Measurements from ENCODE around the gene PTPRN2.
"Not testable (repeated sequence)": the region's sequence is repeated elsewhere in the genome, so short reads cannot be mapped to it uniquely, and the experiment has no call there.

PTPRN2 gene

GRCh38 chr7:157669768-157670351, 917.8 kb downstream of the PTPRN2 start:
- Mint-ChIP-seq H3K4me3 (peak overlapping the region; percentile 33), H3K9me3 (no peaks in the 10 kb centered on the region), H3K36me3 (no peaks in the 10 kb centered on the region), H3K27me3 (no peaks in the 10 kb centered on the region), H3K27ac (no peak overlapping the region), H3K4me1 (peaks cover 28% of the 10 kb centered on the region)

- Mint-ChIP-seq H3K27me3 (no peaks in the 10 kb centered on the region), H3K4me1 (peaks cover 28% of the 10 kb centered on the region), H3K4me3 (peak overlapping the region; percentile 12), H3K9me3 (no peaks in the 10 kb centered on the region), H3K36me3 (no peaks in the 10 kb centered on the region), H3K27ac (no peak overlapping the region)
Observed at GRCh38 chr7:157668884-157669767, 918.5 kb downstream of the PTPRN2 start.

GRCh38 chr7:157668221-157668883, 919.3 kb downstream of the PTPRN2 start:
- H3K4me3 Mint-ChIP-seq = peak overlapping the region; percentile 12
- no peaks in the 10 kb centered on the region for H3K36me3 Mint-ChIP-seq
- H3K27ac Mint-ChIP-seq = no peak overlapping the region
- no peaks in the 10 kb centered on the region for H3K27me3 Mint-ChIP-seq
- no peaks in the 10 kb centered on the region for H3K9me3 Mint-ChIP-seq
- peaks cover 28% of the 10 kb centered on the region for H3K4me1 Mint-ChIP-seq

- H3K27ac Mint-ChIP-seq = no peak overlapping the region
- H3K27me3 Mint-ChIP-seq = no peaks in the 10 kb centered on the region
- H3K4me1 Mint-ChIP-seq = peaks cover 28% of the 10 kb centered on the region
- no peaks in the 10 kb centered on the region for H3K9me3 Mint-ChIP-seq
- H3K36me3 Mint-ChIP-seq = no peaks in the 10 kb centered on the region
- H3K4me3 Mint-ChIP-seq = no peak overlapping the region
Observed at GRCh38 chr7:157667731-157668130, 919.9 kb downstream of the PTPRN2 start.

GRCh38 chr7:157667261-157667660, 920.4 kb downstream of the PTPRN2 start:
- Mint-ChIP-seq H3K9me3 (no peaks in the 10 kb centered on the region), H3K27me3 (no peaks in the 10 kb centered on the region), H3K36me3 (no peaks in the 10 kb centered on the region), H3K4me1 (peaks cover 28% of the 10 kb centered on the region), H3K27ac (no peak overlapping the region), H3K4me3 (no peak overlapping the region)

GRCh38 chr7:157666530-157667040, 921.0 kb downstream of the PTPRN2 start:
- H3K27me3 Mint-ChIP-seq = no peaks in the 10 kb centered on the region
- H3K4me1 Mint-ChIP-seq = peaks cover 28% of the 10 kb centered on the region
- H3K36me3 Mint-ChIP-seq = no peaks in the 10 kb centered on the region
- no peak overlapping the region for H3K27ac Mint-ChIP-seq
- H3K9me3 Mint-ChIP-seq = no peaks in the 10 kb centered on the region
- no peak overlapping the region for H3K4me3 Mint-ChIP-seq

- H3K27me3 Mint-ChIP-seq, H3K9me3 Mint-ChIP-seq, H3K4me3 Mint-ChIP-seq, H3K36me3 Mint-ChIP-seq: not testable (repeated sequence)
- H3K4me1 Mint-ChIP-seq = peaks cover 28% of the 10 kb centered on the region
- H3K27ac Mint-ChIP-seq = peak overlapping the region; percentile 12
Observed at GRCh38 chr7:157665634-157665988, 922.0 kb downstream of the PTPRN2 start.

GRCh38 chr7:157664871-157665633, 922.6 kb downstream of the PTPRN2 start:
- peaks cover 28% of the 10 kb centered on the region for H3K4me1 Mint-ChIP-seq
- no peaks in the 10 kb centered on the region for H3K27me3 Mint-ChIP-seq
- no peaks in the 10 kb centered on the region for H3K36me3 Mint-ChIP-seq
- H3K4me3 Mint-ChIP-seq = no peak overlapping the region
- no peak overlapping the region for H3K27ac Mint-ChIP-seq
- no peaks in the 10 kb centered on the region for H3K9me3 Mint-ChIP-seq

- H3K27me3 Mint-ChIP-seq = no peaks in the 10 kb centered on the region
- no peak overlapping the region for H3K4me3 Mint-ChIP-seq
- no peak overlapping the region for H3K27ac Mint-ChIP-seq
- H3K9me3 Mint-ChIP-seq = no peaks in the 10 kb centered on the region
- peaks cover 22% of the 10 kb centered on the region for H3K4me1 Mint-ChIP-seq
- H3K36me3 Mint-ChIP-seq = no peaks in the 10 kb centered on the region
Observed at GRCh38 chr7:157664034-157664433, 923.6 kb downstream of the PTPRN2 start.

- H3K4me3 Mint-ChIP-seq = no peak overlapping the region
- H3K27ac Mint-ChIP-seq = no peak overlapping the region
- peaks cover 17% of the 10 kb centered on the region for H3K4me1 Mint-ChIP-seq
- no peaks in the 10 kb centered on the region for H3K27me3 Mint-ChIP-seq
- H3K36me3 Mint-ChIP-seq = no peaks in the 10 kb centered on the region
- H3K9me3 Mint-ChIP-seq = no peaks in the 10 kb centered on the region
Observed at GRCh38 chr7:157662981-157663716, 924.5 kb downstream of the PTPRN2 start.

GRCh38 chr7:157662110-157662791, 925.4 kb downstream of the PTPRN2 start:
- peaks cover 14% of the 10 kb centered on the region for H3K4me1 Mint-ChIP-seq
- no peak overlapping the region for H3K27ac Mint-ChIP-seq
- H3K9me3 Mint-ChIP-seq = no peaks in the 10 kb centered on the region
- no peaks in the 10 kb centered on the region for H3K27me3 Mint-ChIP-seq
- no peak overlapping the region for H3K4me3 Mint-ChIP-seq
- no peaks in the 10 kb centered on the region for H3K36me3 Mint-ChIP-seq

GRCh38 chr7:157661611-157661975, 926.0 kb downstream of the PTPRN2 start:
- H3K4me3 Mint-ChIP-seq = no peak overlapping the region
- H3K27me3 Mint-ChIP-seq = no peaks in the 10 kb centered on the region
- no peak overlapping the region for H3K27ac Mint-ChIP-seq
- no peaks in the 10 kb centered on the region for H3K36me3 Mint-ChIP-seq
- H3K4me1 Mint-ChIP-seq = peaks cover 14% of the 10 kb centered on the region
- no peaks in the 10 kb centered on the region for H3K9me3 Mint-ChIP-seq

GRCh38 chr7:157660971-157661610, 926.5 kb downstream of the PTPRN2 start:
- H3K27me3 Mint-ChIP-seq = no peaks in the 10 kb centered on the region
- no peaks in the 10 kb centered on the region for H3K36me3 Mint-ChIP-seq
- peaks cover 14% of the 10 kb centered on the region for H3K4me1 Mint-ChIP-seq
- H3K9me3 Mint-ChIP-seq = no peaks in the 10 kb centered on the region
- H3K4me3 Mint-ChIP-seq = no peak overlapping the region
- peak overlapping the region; percentile 4 for H3K27ac Mint-ChIP-seq

GRCh38 chr7:157658851-157659412, 928.7 kb downstream of the PTPRN2 start:
- Mint-ChIP-seq H3K4me1 (peaks cover 14% of the 10 kb centered on the region), H3K27ac (no peak overlapping the region), H3K9me3 (no peaks in the 10 kb centered on the region), H3K4me3 (no peak overlapping the region), H3K27me3 (no peaks in the 10 kb centered on the region), H3K36me3 (no peaks in the 10 kb centered on the region)
